HG02885 (cell line): ENCODE results near the gene ZNF326.
"Not testable (repeated sequence)": the region's sequence is repeated elsewhere in the genome, so short reads cannot be mapped to it uniquely, and the experiment has no call there.

Source experiments
- ATAC-seq: cut with Tn5 transposase; IDR thresholded peaks from one replicate; pipeline ENCODE4 v1.9.1; 2021; ENCODE audit warnings: mild to moderate bottlenecking; ENCODE audit not compliant: unreplicated experiment, poor library complexity

The ZNF326 gene

GRCh38 chr1:89965193-89965768 is 29.6 kb upstream of the ZNF326 start:
- no peak for ATAC-seq

DNA sequence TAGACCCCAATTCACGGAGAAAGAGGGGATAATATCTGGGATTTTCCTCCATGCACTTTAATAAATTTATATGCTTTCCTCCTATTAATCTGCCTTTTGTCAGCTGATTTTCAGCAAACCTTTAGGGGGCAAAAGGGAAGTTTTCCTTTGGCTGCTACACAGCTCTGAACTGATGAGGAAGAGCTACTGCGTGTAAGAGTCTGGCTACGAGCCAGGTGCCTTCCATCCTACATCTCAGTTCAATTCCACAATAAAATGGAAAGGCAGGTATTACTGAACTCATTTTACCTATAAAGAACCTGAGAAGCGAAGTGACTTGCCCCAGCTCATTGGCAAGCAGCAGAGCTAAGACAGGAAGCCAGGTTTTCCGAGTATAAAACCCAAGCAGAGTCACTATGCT is 28.3 kb upstream of the ZNF326 start:
- no peak for ATAC-seq

DNA sequence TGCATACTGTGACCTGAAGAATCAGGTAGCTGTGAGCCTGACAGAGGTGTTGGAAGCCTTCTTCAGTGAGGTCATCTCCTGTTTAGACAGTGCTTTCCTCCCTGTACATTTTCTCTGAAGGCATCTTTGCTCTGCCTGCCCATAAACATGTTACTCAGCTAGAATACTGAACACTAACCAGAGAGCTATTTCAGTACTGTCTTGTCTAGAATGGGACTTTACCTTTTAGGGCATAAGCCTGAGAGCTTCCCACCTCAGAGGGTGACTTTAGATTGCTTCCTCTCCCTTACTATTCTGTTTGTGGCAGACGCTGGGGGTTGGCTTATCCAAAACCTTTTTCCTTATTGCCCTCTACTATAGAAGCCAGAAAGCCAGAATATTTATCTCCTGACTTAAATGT is 23.3 kb upstream of the ZNF326 start:
- ATAC-seq = peak; percentile 81

DNA sequence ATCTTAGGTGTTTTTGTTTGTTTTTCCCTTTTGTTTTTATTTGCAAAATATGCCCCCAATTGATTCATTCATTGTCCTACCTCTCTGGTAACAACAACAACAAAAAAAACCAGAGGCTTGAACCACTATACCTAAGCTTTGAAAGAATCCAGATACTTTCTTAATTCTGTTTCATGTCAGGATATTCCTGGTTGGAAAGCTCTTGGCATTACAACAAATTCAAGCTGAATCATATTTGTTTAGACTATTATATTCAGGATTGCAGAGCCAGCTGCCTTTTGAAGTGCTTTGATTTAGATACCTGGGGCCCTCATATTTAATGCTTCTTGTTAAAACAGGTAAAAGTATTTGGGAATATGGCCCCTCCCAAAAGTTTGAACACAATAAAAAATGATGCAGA is 22.9 kb upstream of the ZNF326 start:
- no peak for ATAC-seq

- ATAC-seq = no peak
These were observed 21.3 kb upstream of the ZNF326 start for GRCh38 chr1:89973471-89974127.

DNA sequence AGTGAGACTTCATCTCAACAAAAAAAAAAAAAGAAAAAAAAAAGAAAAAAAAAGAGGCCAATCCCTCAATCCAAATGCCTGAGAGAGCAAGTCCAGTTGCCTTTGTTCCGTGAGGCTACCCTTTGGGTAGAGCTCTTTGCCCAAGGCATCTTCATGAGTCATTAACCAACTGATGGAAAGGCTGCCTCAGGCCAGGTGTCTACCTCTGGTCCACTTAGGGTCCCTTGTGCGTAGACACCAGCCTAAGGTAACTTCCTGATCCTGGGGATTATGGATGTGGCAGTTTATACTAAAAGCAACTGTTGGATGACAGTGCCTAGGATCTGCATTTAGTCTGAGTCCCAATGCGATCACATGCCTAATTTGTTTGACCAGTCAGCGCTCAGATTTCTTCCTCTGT is 20.7 kb upstream of the ZNF326 start:
- no peak for ATAC-seq

- ATAC-seq = no peak
These were observed 20.0 kb upstream of the ZNF326 start for GRCh38 chr1:89974696-89975470.

- no peak for ATAC-seq
These were observed 19.3 kb upstream of the ZNF326 start for GRCh38 chr1:89975540-89976125.

DNA sequence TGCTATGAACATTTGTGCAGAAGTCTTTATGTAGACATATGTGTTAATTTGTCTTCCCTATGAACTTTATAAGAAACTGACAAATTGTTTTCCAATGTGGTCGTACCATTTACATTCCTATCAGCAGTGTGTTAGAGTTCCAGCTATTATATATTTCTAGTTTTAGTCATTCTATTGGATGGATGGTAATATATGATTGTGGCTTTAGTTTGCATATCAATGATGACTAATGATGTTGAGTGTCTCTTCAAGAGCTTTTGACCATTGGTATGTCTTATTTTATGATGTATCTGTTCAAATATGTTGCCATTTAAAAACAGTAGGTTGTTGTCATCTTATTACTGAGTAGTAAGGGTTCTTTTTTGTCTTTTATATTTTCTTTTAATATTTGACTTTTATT is 16.2 kb upstream of the ZNF326 start:
- no peak for ATAC-seq

- ATAC-seq = no peak
These were observed 14.3 kb upstream of the ZNF326 start for GRCh38 chr1:89980605-89981004.

DNA sequence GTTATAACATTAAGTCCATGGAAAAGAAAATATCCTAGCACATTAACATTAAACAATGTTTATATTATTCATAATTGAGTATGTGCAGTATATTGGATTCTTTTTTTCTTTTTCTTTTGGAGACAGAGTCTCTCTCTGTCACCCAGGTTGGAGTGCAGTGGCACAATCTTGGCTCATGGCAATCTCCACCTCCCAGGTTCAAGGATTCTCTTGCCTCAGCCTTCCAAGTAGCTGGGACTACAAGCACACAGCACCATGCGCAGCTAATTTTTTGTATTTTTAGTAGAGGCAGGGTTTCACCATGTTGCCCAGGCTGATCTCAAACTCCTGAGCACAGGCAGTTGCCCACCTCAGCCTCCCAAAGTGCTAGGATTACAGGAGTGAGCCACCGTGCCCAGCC is 12.1 kb upstream of the ZNF326 start:
- not testable (repeated sequence) for ATAC-seq

DNA sequence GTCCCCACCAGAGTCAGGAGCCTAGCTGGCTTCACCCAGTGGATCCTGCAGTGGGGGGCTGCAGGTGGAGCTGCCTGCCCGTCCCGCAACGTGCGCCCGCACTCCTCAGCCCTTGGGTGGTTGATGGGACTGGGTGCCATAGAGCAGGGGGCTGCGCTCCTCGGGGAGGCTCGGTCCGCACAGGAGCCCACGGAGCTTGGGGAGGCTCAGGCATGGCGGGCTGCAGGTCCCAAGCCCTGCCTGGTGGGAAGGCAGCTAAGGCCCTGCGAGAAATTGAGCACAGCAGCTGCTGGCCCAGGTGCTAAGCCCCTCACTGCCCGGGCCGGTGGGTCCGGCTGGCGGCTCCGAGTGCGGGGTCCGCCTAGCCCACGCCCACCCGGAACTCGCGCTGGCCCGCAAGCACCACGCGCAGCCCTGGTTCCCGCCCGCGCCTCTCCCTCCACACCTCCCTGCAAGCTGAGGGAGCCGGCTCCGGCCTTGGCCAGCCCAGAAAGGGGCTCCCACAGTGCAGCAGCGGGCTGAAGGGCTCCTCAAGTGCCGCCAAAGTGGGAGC is 10.3 kb upstream of the ZNF326 start:
- ATAC-seq = not testable (repeated sequence)

DNA sequence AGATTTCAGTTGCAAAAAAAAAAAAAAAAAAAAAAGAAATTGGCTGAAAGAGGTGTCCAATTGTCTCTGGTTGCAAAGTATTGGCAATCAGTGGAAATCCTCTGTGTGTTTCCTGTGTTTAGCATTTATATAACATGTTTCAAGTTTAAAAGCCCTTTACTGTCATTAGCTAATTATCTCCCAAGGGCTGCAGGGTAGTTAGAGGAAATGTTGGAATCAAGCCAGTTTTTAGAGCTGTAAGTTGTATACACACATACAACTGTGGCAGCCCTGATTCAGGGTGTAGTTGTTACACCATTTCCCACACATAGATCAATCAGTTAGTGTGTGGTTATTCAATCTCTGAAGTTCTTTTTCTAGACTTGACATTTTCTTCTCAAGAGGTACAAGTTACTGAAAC is 8.9 kb upstream of the ZNF326 start:
- no peak for ATAC-seq

- ATAC-seq = peak; percentile 91
These were observed 7.6 kb upstream of the ZNF326 start for GRCh38 chr1:89987159-89987819.

- ATAC-seq = no peak
These were observed 5.8 kb upstream of the ZNF326 start for GRCh38 chr1:89989099-89989498.

GRCh38 chr1:89989799-89990198 is 5.1 kb upstream of the ZNF326 start:
- ATAC-seq = no peak

DNA sequence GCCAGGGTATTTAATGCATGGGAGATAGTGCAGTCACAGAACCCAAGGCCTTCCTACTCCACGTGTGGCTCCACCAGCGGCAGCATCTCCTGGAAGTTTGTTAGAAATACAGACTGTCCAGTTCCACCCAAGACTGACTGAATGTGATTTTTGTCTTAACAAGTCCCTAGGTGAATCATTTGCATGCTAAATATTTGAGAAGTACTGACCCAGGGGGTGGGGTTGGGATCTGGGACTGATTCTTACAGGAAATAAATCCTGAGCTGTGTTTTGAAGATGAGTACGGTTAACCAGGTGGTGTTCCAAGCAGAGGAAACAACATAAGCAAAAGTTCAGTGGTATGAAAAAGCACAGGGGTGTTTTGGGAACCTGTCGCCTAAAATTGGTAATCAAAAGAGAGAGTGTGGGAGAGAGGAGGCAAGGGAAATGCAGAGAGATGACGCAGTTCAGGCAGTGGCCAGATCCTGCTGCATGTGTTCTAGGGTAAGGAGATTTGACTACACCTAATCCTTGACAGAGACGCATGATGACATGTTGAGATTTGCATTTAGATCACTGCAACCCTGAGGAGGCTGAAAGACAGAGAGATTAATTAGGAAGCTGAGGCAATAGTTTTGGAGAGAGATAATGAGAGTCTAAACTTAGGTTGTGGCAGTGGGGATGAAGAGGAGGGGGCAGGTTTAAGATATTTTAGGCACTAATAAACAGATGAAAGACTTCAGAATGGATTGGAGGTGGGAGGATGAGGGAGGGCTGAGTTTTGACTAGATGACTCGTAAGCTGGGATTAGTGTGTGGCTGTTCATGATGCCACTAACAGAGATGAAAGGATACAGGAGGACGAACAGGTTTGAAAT is 3.7 kb upstream of the ZNF326 start:
- ATAC-seq = no peak

- ATAC-seq = no peak
These were observed 1.4 kb upstream of the ZNF326 start for GRCh38 chr1:89993541-89993940.

- ATAC-seq = no peak
These were observed 592 bp upstream of the ZNF326 start for GRCh38 chr1:89994231-89994804.
